K562 (cell line): ENCODE measurements around the gene SEMA6D. TPM values are rescaled to one million over a fixed set of nuclear protein-coding genes. Genes with fewer than 3 reads are reported as not detected.

ENCODE experiments used
- ATAC-seq: fragments of 200-7000 bp; cut with Tn5 transposase; 3 replicates; pipeline ENCODE4 v1.9.1; 2020; ENCODE audit warnings: moderate library complexity
- BruUV-seq: library from RNA; stranded (reverse); fragments of 400-500 nt; replicated peaks from 2 replicates; lab custom pipeline; 2021; lab: Mats Ljungman, UMichigan
- CTCF ChIA-PET: fragments of 300-600 bp; formaldehyde crosslinking; extraction: SDS; loops from one replicate; lab custom pipeline; 2021; ENCODE audit warnings: low intra/inter-chr PET ratio; lab: Yijun Ruan, JAX
- POLR2A ChIA-PET: fragments of 300-600, 350-650 bp; sonication (Branson Sonifier 250); formaldehyde crosslinking; extraction: SDS; loops from one replicate; lab custom pipeline; 2021; ENCODE audit warnings: antibody characterized with exemption, inconsistent platforms; lab: Yijun Ruan, JAX
- DNase-seq, 4 experiments: peaks; one replicate each; pipeline versions ENCODE4 v3.0.0 to v3.0.0-alpha.2; 2011 to 2018; ENCODE audit warnings: low spot score in 3 of 4, mixed read lengths in 3 of 4; ENCODE audit errors: extremely low read depth in 1 of 4
- FAIRE-seq: peaks from 2 replicates; lab custom pipeline; 2011; peaks lifted over from hg19 to GRCh38; lab: Jason Lieb, UNC
- H2AFZ ChIP-seq: 2 replicates; pipeline ENCODE4 v1.6.0; 2011; ENCODE audit warnings: low read depth, low read length, control low read depth, inconsistent platforms
- H3K27ac ChIP-seq: fragments of 200-600 bp; 3 replicates; pipeline ENCODE4 v1.8.0; 2011; ENCODE audit warnings: low read depth, mild to moderate bottlenecking, control low read depth, inconsistent platforms, low read length, moderate library complexity, mixed read lengths; ENCODE audit errors: extremely low read depth
- H3K27me3 ChIP-seq, 2 experiments: fragments of 300-600 bp in 1 of 2; 2 replicates in 1 of 2; 3 replicates in 1 of 2; pipeline versions ENCODE4 v1.6.0 to v1.8.0; 2011; ENCODE audit warnings: inconsistent platforms in 2 of 2, low read length in 2 of 2, mild to moderate bottlenecking in 1 of 2, mixed read lengths in 1 of 2, moderate library complexity in 1 of 2; ENCODE audit not compliant: control insufficient read depth in 2 of 2, insufficient read depth in 2 of 2
- H3K36me3 ChIP-seq: fragments of 300-600 bp; 3 replicates; pipeline ENCODE4 v1.8.0; 2011; ENCODE audit warnings: mild to moderate bottlenecking, low read length, inconsistent platforms; ENCODE audit not compliant: control insufficient read depth, insufficient read depth
- H3K4me1 ChIP-seq, 2 experiments: fragments of 200-600 bp in 1 of 2; replicated peaks in 1 of 2; 2 replicates in 1 of 2; 3 replicates in 1 of 2; pipeline versions ENCODE4 v1.5.1 to v1.8.0; 2011; ENCODE audit warnings: inconsistent platforms in 2 of 2, low read length in 2 of 2, mild to moderate bottlenecking in 1 of 2, mixed read lengths in 1 of 2, moderate library complexity in 1 of 2; ENCODE audit not compliant: control insufficient read depth in 2 of 2, insufficient read depth in 2 of 2
- H3K4me2 ChIP-seq: 2 replicates; pipeline ENCODE4 v1.6.1; 2011; ENCODE audit warnings: low read length, control low read depth, inconsistent platforms, mixed read lengths; ENCODE audit not compliant: insufficient read depth
- H3K4me3 ChIP-seq: fragments of 200-600 bp; sonication (generic), shearing (Covaris generic); 2 replicates; pipeline ENCODE4 v1.5.1; 2016; ENCODE audit warnings: control low read depth, inconsistent platforms
- H3K79me2 ChIP-seq: fragments of 200-600 bp; 3 replicates; pipeline ENCODE4 v1.8.0; 2011; ENCODE audit warnings: low read length, inconsistent platforms; ENCODE audit not compliant: control insufficient read depth, insufficient read depth
- H3K9ac ChIP-seq, 2 experiments: 2 replicates each; pipeline versions ENCODE4 v1.6.0 to v1.6.1; 2011; ENCODE audit warnings: low read depth in 2 of 2, low read length in 2 of 2, control low read depth in 1 of 2, inconsistent platforms in 1 of 2, mild to moderate bottlenecking in 1 of 2, mixed read lengths in 1 of 2; ENCODE audit not compliant: insufficient read depth in 1 of 2
- H3K9me1 ChIP-seq: one replicate; pipeline ENCODE4 v1.6.0; 2011; ENCODE audit warnings: inconsistent platforms, mild to moderate bottlenecking, low read length, moderate library complexity; ENCODE audit not compliant: control insufficient read depth, insufficient read depth
- H3K9me3 ChIP-seq: replicated peaks from 2 replicates; pipeline ENCODE4 v1.5.1; 2011; ENCODE audit warnings: low read depth, low read length, inconsistent platforms; ENCODE audit not compliant: control insufficient read depth, insufficient read depth
- H4K20me1 ChIP-seq: replicated peaks from 2 replicates; pipeline ENCODE4 v1.6.1; 2011; ENCODE audit warnings: low read length, inconsistent platforms, mixed read lengths; ENCODE audit not compliant: control insufficient read depth, insufficient read depth
- ASH1L ChIP-seq: fragments of 450-650 bp; IDR thresholded peaks from 2 replicates; pipeline ENCODE4 v1.6.1; 2018; ENCODE audit warnings: borderline replicate concordance, mild to moderate bottlenecking, low read depth; ENCODE audit not compliant: partially characterized antibody
- BRD9 ChIP-seq: fragments of 450-650 bp; IDR thresholded peaks from 2 replicates; pipeline ENCODE4 v1.6.1; 2018; ENCODE audit warnings: low read depth; ENCODE audit not compliant: partially characterized antibody
- CHD4 ChIP-seq: fragments of 200-600 bp; sonication (generic); IDR thresholded peaks from 3 replicates; pipeline ENCODE4 v1.6.1; 2012; ENCODE audit warnings: low read depth, mild to moderate bottlenecking, mixed read lengths, low read length, inconsistent platforms; ENCODE audit not compliant: insufficient read depth, insufficient replicate concordance, poor library complexity, severe bottlenecking
- ETS1 ChIP-seq: conservative IDR thresholded peaks from 2 replicates; pipeline ENCODE4 v1.6.1; 2011; ENCODE audit warnings: low read depth, mild to moderate bottlenecking, low read length; ENCODE audit not compliant: control insufficient read depth
- GTF2A2 ChIP-seq: IDR thresholded peaks from 2 replicates; pipeline ENCODE4 v1.6.1; 2016; ENCODE audit warnings: mild to moderate bottlenecking, missing genetic modification characterization, missing compliant biosample characterization
- HOXB6 ChIP-seq: fragments of 250-450 bp; sonication (Bioruptor Pico); IDR thresholded peaks from 2 replicates; pipeline ENCODE4 v1.5.1; 2022; ENCODE audit warnings: mild to moderate bottlenecking, borderline replicate concordance
- IRF2 ChIP-seq: sonication (generic); formaldehyde crosslinking; IDR thresholded peaks from 2 replicates; pipeline ENCODE4 v1.8.1; 2022; ENCODE audit warnings: mild to moderate bottlenecking, missing genetic modification reagents
- MCM5 ChIP-seq: fragments of 450-650 bp; IDR thresholded peaks from 2 replicates; pipeline ENCODE4 v1.6.1; 2016; ENCODE audit warnings: low read depth
- MECOM ChIP-seq: fragments of 250-450 bp; sonication (Bioruptor Pico); IDR thresholded peaks from 2 replicates; pipeline ENCODE4 v1.8.0; 2022; ENCODE audit warnings: inconsistent platforms
- MTF1 ChIP-seq: fragments of 250-450 bp; sonication (Bioruptor Pico); IDR thresholded peaks from 2 replicates; pipeline ENCODE4 v1.9.0; 2021; ENCODE audit warnings: moderate library complexity, mild to moderate bottlenecking, inconsistent platforms, borderline replicate concordance
- POLR2A ChIP-seq: fragments of 450-650 bp; conservative IDR thresholded peaks from 2 replicates; pipeline ENCODE4 v1.6.1; 2016
- SAP30 ChIP-seq: fragments of 200-600 bp; sonication (generic); IDR thresholded peaks from 2 replicates; pipeline ENCODE4 v1.6.1; 2012; ENCODE audit warnings: borderline replicate concordance, low read depth, mild to moderate bottlenecking, moderate library complexity, low read length, control low read depth, inconsistent platforms; ENCODE audit not compliant: insufficient read depth, poor library complexity, severe bottlenecking
- TAF9B ChIP-seq: fragments of 450-650 bp; IDR thresholded peaks from 2 replicates; pipeline ENCODE4 v1.6.1; 2018; ENCODE audit warnings: mild to moderate bottlenecking; ENCODE audit not compliant: partially characterized antibody
- TBL1XR1 ChIP-seq, 2 experiments: IDR thresholded peaks; 2 replicates each; pipeline ENCODE4 v1.6.1; 2012; ENCODE audit warnings: improper control_type of control experiment in 2 of 2, low read length in 2 of 2, mild to moderate bottlenecking in 1 of 2
- TRIM25 ChIP-seq: fragments of 450-650 bp; IDR thresholded peaks from 2 replicates; pipeline ENCODE4 v1.7.0; 2016; ENCODE audit warnings: borderline replicate concordance
- ZC3H4 ChIP-seq: sonication (generic); formaldehyde crosslinking; IDR thresholded peaks from 2 replicates; pipeline ENCODE4 v1.9.0; 2021; ENCODE audit warnings: missing genetic modification reagents, borderline replicate concordance
- ZKSCAN1 ChIP-seq: fragments of 150-350 bp; IDR thresholded peaks from 2 replicates; pipeline ENCODE4 v1.6.1; 2016; ENCODE audit warnings: low read depth, low read length
- ZNF124 ChIP-seq: sonication (generic); formaldehyde crosslinking; IDR thresholded peaks from 2 replicates; pipeline ENCODE4 v1.8.1; 2022; ENCODE audit warnings: missing genetic modification reagents
- ZNF263 ChIP-seq: sonication (generic); formaldehyde crosslinking; IDR thresholded peaks from 2 replicates; pipeline ENCODE4 v1.8.0; 2022; ENCODE audit warnings: mild to moderate bottlenecking, missing genetic modification reagents, borderline replicate concordance
- ZNF707 ChIP-seq: fragments of 250-450 bp; sonication (Bioruptor Pico); conservative IDR thresholded peaks from 2 replicates; pipeline ENCODE4 v1.8.0; 2022; ENCODE audit warnings: inconsistent platforms, mild to moderate bottlenecking, moderate library complexity
- WGBS: fragments of 100-300 bp; shearing (Covaris generic); methylation state at CpG from one replicate; pipeline ENCODE4 v1.1.6; 2016; ENCODE audit warnings: low coverage, mixed read lengths; ENCODE audit not compliant: insufficient coverage; ENCODE audit errors: missing lambda C conversion rate; 5-methylcytosine and 5-hydroxymethylcytosine counted together
- in situ Hi-C: fragments of 300-500 bp; cut with MboI; formaldehyde crosslinking; loops from 4 replicates; pipeline ENCODE4 v1.15.0; 2018; ENCODE audit warnings: inconsistent platforms, mixed read lengths
- intact Hi-C: fragments of 100-400 bp; cut with micrococcal nuclease; formaldehyde crosslinking; loops from 2 replicates; pipeline ENCODE4 v1.14.2; 2022
- polyA plus RNA-seq, 8 experiments: library from polyadenylated mRNA; depleted of rRNA in 4 of 8; stranded (reverse) in 5 of 8; unstranded in 3 of 8; fragments of >200 nt; fragmentation: Nextera tagmentation in 2 of 8; fragmentation: Illumina TruSeq in 1 of 8; extraction: Ambion mirVana in 2 of 8; extraction: Trizol in 1 of 8; gene quantifications; 2 replicates each; pipeline versions ENCODE4 v1.2.1 to v1.2.3, GENCODE V29; 2011 to 2014; ENCODE audit warnings: inconsistent platforms in 1 of 8, missing spikeins in 1 of 8
- total RNA-seq, 7 experiments: library from RNA; depleted of rRNA in 6 of 7; stranded (reverse); fragments of >200 nt in 6 of 7; fragmentation: Illumina TruSeq in 2 of 7; extraction: Trizol in 2 of 7; gene quantifications; 2 replicates each; pipeline versions ENCODE4 v1.2.1 to v1.2.3, GENCODE V29; 2011 to 2021; ENCODE audit warnings: low replicate concordance in 1 of 7

The SEMA6D gene
- total and polyA plus RNA-seq, 9 of the 15 experiments (the other 6 are each of a cell fraction or from before 2014, with no cell fraction given) = not detected

GRCh38 chr15:47803767-47804166 lies 86.5 kb downstream of the SEMA6D start (continued):
- no peak for TF ChIP-seq ZNF124 (CRISPR knock-in tag)

GRCh38 chr15:47804733-47805132 lies 87.4 kb downstream of the SEMA6D start:
- Histone ChIP-seq H4K20me1 (no peaks in the 10 kb centered on the region), H3K9me1 (no peaks in the 10 kb centered on the region), H3K36me3 (no peaks in the 10 kb centered on the region), H3K27me3 (no peaks in the 10 kb centered on the region), H3K27ac (no peak overlapping the region), H3K4me3 (no peak overlapping the region), H3K79me2 (no peaks in the 10 kb centered on the region), H3K9me3 (no peaks in the 10 kb centered on the region), H3K4me2 (no peak overlapping the region), H3K4me1 (no peaks in the 10 kb centered on the region), H3K9ac (no peak overlapping the region), H2AFZ (no peak overlapping the region)
- intact Hi-C loops (no loop called here), in situ Hi-C loops (no loop called here)
- WGBS = 2% methylated on average over 6 of the region's 6 CpGs
- ChIA-PET CTCF (no interaction called here), POLR2A (interaction anchor here (0.7 kb wide), 1 partner anchor 379 kb away, joined by 3 read pairs; no protein-coding TSS in a partner anchor)
- FAIRE-seq (no peak), DNase-seq (no peak), ATAC-seq (no peak)
- BruUV-seq = no TSS peak
- no peak for TF ChIP-seq ZNF707 (CRISPR knock-in tag)
- TF ChIP-seq MECOM (CRISPR knock-in tag) = no peak
- no peak for TF ChIP-seq SAP30
- no peak for TF ChIP-seq POLR2A
- no peak for TF ChIP-seq CHD4
- TF ChIP-seq IRF2 (CRISPR knock-in tag) = no peak
- TF ChIP-seq MTF1 (CRISPR knock-in tag) = no peak
- no peak for TF ChIP-seq TAF9B
- TF ChIP-seq GTF2A2 (tag) = no peak
- TF ChIP-seq TRIM25 = no peak
- no peak for TF ChIP-seq TBL1XR1 (IDR thresholded peaks at IDR 0.05; ENCODE audit: low read length in 2 of 2)
- no peak for TF ChIP-seq ZKSCAN1
- no peak for TF ChIP-seq BRD9
- no peak for TF ChIP-seq ZNF263 (CRISPR knock-in tag)
- TF ChIP-seq HOXB6 (CRISPR knock-in tag) = no peak
- TF ChIP-seq MCM5 = no peak
- no peak for TF ChIP-seq ETS1
- no peak for TF ChIP-seq ASH1L
- no peak for TF ChIP-seq ZC3H4 (CRISPR knock-in tag)
